ENCODE measurements around the gene MAN1C1.

DNA sequence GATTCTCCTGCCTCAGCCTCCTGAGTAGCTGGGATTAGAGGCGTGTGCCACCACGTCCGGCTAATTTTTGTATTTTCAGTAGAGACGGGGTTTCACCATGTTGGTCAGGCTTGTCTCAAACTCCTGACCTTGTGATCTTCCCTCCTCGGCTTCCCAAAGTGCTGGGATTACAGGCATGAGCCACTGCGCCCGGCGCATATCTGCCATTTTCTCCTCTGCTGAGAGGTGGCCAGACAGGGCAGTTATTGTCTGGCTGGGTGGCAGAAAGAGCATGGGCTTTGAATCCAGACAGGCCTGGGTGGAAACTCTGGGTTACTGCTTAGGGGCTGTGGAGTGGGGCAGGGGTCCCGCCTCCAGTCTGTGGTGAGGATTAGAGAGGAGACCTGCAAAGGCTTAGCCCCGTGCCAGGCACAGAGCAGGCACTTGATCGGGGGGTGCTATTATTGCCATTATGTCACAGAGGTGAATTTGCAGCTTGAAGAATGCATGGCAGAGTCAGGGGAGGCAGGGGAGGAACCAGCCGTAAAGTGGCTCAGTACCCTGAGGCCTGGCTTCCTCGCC lies 73.9 kb downstream of the MAN1C1 start:
- no peak for TF ChIP-seq PPARA (CRISPR knock-in tag; IDR thresholded peaks at IDR 0.05; ENCODE audit: borderline replicate concordance)
- TF ChIP-seq ESRRG (CRISPR knock-in tag; IDR thresholded peaks at IDR 0.05) = no peak
- no peak for TF ChIP-seq BACH2 (CRISPR knock-in tag; IDR thresholded peaks at IDR 0.05; ENCODE audit: borderline replicate concordance)
- no peak for TF ChIP-seq ZFP3 (CRISPR knock-in tag; IDR thresholded peaks at IDR 0.05)
- no peak for TF ChIP-seq ZNF8 (CRISPR knock-in tag; IDR thresholded peaks at IDR 0.05)
- TF ChIP-seq ZNF70 (CRISPR knock-in tag; IDR thresholded peaks at IDR 0.05) = no peak
- no peak for TF ChIP-seq TCF4 (CRISPR knock-in tag; IDR thresholded peaks at IDR 0.05; ENCODE audit: borderline replicate concordance)
- no peak for TF ChIP-seq CSRNP3 (CRISPR knock-in tag; IDR thresholded peaks at IDR 0.05)

Measured in SK-N-SH treated with all-trans-retinoic acid at 6 μM for 48 hours (cell line).